ENCODE measurements around the gene RPS2. TPM values are rescaled to one million over a fixed set of nuclear protein-coding genes. Genes with fewer than 3 reads are reported as not detected.

The RPS2 gene
- total RNA-seq, 2 experiments from 2014 or later, result 2,461 to 3,120 TPM

GRCh38 chr16:1982013-1982433, 17.4 kb upstream of the RPS2 start:
- Histone ChIP-seq H3K4me3 (ENCODE audit: low read depth, low read length, poor library complexity, severe bottlenecking) (no peak overlapping the region), H3K9me2 (ENCODE audit: insufficient read depth, low read length) (no peaks in the 10 kb centered on the region), H4K20me1 (ENCODE audit: insufficient read depth, low read length) (no peaks in the 10 kb centered on the region), H3K79me2 (ENCODE audit: insufficient read depth, low read depth, low read length) (no peaks in the 10 kb centered on the region), H3K27ac (ENCODE audit: low read depth, low read length, poor library complexity, severe bottlenecking) (no peak overlapping the region), H3K9me3 (ENCODE audit: low read length) (no peaks in the 10 kb centered on the region), H3K36me3 (ENCODE audit: insufficient read depth, low read length) (peaks cover 35% of the 10 kb centered on the region; the same call in 1 of the 2 replicates), H2AFZ (ENCODE audit: low read length) (no peak overlapping the region), H3K4me2 (ENCODE audit: low read length) (no peak overlapping the region), H3K4me1 (ENCODE audit: insufficient read depth, low read length, poor library complexity, severe bottlenecking) (peaks cover 14% of the 10 kb centered on the region)
- DNase-seq (ENCODE audit: low spot score), result no peak
- CTCF ChIA-PET (ENCODE audit: unreplicated experiment), result no interaction called here
- POLR2A ChIA-PET, result interaction anchor here (0.7 kb wide), 1 partner anchor 9 kb away, joined by 3 read pairs; no protein-coding TSS in a partner anchor
- BruUV-seq (replicated peaks), result no TSS peak
- TF ChIP-seq CTCF (conservative IDR thresholded peaks at IDR 0.05; ENCODE audit: low read length) (no peak), EZH2phosphoT487 (IDR thresholded peaks at IDR 0.05; ENCODE audit: borderline replicate concordance, low read depth, low read length) (no peak)
- intact Hi-C loops (cut with micrococcal nuclease; ENCODE audit: unreplicated experiment), result no loop called here

- no peak within 1 kb of the TSS for H3K4me2 ChIP-seq (ENCODE audit: low read length)
- ChIA-PET CTCF (ENCODE audit: unreplicated experiment) (no interaction called here), POLR2A (interaction anchor here (0.7 kb wide), 1 partner anchor 10 kb away, joined by 3 read pairs; no protein-coding TSS in a partner anchor)
- H3K9me3 ChIP-seq (ENCODE audit: low read length), result no peaks in the 10 kb centered on the region
- intact Hi-C loops (cut with micrococcal nuclease; ENCODE audit: unreplicated experiment), result no loop called here
- no peaks in the 10 kb centered on the region for H3K79me2 ChIP-seq (ENCODE audit: insufficient read depth, low read depth, low read length)
- H4K20me1 ChIP-seq (ENCODE audit: insufficient read depth, low read length), result no peaks in the 10 kb centered on the region
- TF ChIP-seq CTCF (conservative IDR thresholded peaks at IDR 0.05; ENCODE audit: low read length), result no peak
- TF ChIP-seq EZH2phosphoT487 (IDR thresholded peaks at IDR 0.05; ENCODE audit: borderline replicate concordance, low read depth, low read length), result no peak
- H3K4me1 ChIP-seq (ENCODE audit: insufficient read depth, low read length, poor library complexity, severe bottlenecking), result peaks cover 14% of the 10 kb centered on the region
- no peaks in the 10 kb centered on the region for H3K9me2 ChIP-seq (ENCODE audit: insufficient read depth, low read length)
- H2AFZ ChIP-seq (ENCODE audit: low read length), result no peak within 1 kb of the TSS
- H3K27ac ChIP-seq (ENCODE audit: low read depth, low read length, poor library complexity, severe bottlenecking), result no peak within 1 kb of the TSS
- no peak for DNase-seq (ENCODE audit: low spot score)
- H3K4me3 ChIP-seq (ENCODE audit: low read depth, low read length, poor library complexity, severe bottlenecking), result no peak within 1 kb of the TSS
- no TSS peak for BruUV-seq (replicated peaks)
- H3K36me3 ChIP-seq (ENCODE audit: insufficient read depth, low read length), result peaks cover 40% of the 10 kb centered on the region; the same call in 1 of the 2 replicates
Observed at GRCh38 chr16:1981398-1981836, 16.8 kb upstream of the RPS2 start, which contains the start of gene NOXO1. NOXO1 (minus strand) TSS chr16:1981469; CDS start chr16:1981179, 290 bp downstream.

GRCh38 chr16:1980770-1981087, 16.1 kb upstream of the RPS2 start:
- peaks cover 40% of the 10 kb centered on the region for H3K36me3 ChIP-seq (ENCODE audit: insufficient read depth, low read length)
- intact Hi-C loops (cut with micrococcal nuclease; ENCODE audit: unreplicated experiment), result no loop called here
- no peaks in the 10 kb centered on the region for H3K79me2 ChIP-seq (ENCODE audit: insufficient read depth, low read depth, low read length)
- no peak overlapping the region for H2AFZ ChIP-seq (ENCODE audit: low read length)
- no peaks in the 10 kb centered on the region for H4K20me1 ChIP-seq (ENCODE audit: insufficient read depth, low read length)
- H3K27ac ChIP-seq (ENCODE audit: low read depth, low read length, poor library complexity, severe bottlenecking), result no peak overlapping the region
- no peaks in the 10 kb centered on the region for H3K9me2 ChIP-seq (ENCODE audit: insufficient read depth, low read length)
- H3K4me2 ChIP-seq (ENCODE audit: low read length), result no peak overlapping the region
- peaks cover 14% of the 10 kb centered on the region for H3K4me1 ChIP-seq (ENCODE audit: insufficient read depth, low read length, poor library complexity, severe bottlenecking)
- no TSS peak for BruUV-seq (replicated peaks)
- CTCF ChIA-PET (ENCODE audit: unreplicated experiment), result no interaction called here
- POLR2A ChIA-PET, result no interaction called here
- H3K9me3 ChIP-seq (ENCODE audit: low read length), result no peaks in the 10 kb centered on the region
- no peak overlapping the region for H3K4me3 ChIP-seq (ENCODE audit: low read depth, low read length, poor library complexity, severe bottlenecking)
- TF ChIP-seq CTCF (conservative IDR thresholded peaks at IDR 0.05; ENCODE audit: low read length) (no peak), EZH2phosphoT487 (IDR thresholded peaks at IDR 0.05; ENCODE audit: borderline replicate concordance, low read depth, low read length) (no peak)
- no peak for DNase-seq (ENCODE audit: low spot score)

Measured in OCI-LY7 (cell line).